GM12865 (cell line): ENCODE measurements around the gene MAGI1.

ENCODE experiments used
- DNase-seq: peaks from one replicate; pipeline ENCODE4 v3.0.0; 2010; ENCODE audit warnings: low read depth
- H3K4me3 ChIP-seq: 2 replicates; pipeline ENCODE4 v1.5.1; 2011; ENCODE audit warnings: mild to moderate bottlenecking, low read depth, low read length, control low read depth
- TF ChIP-seq, protein P1 (sequence below): IDR thresholded peaks from 2 replicates; pipeline ENCODE4 v1.5.1; 2011; ENCODE audit warnings: low read length, control low read depth, low read depth, inconsistent platforms; ENCODE audit not compliant: insufficient read depth; ENCODE audit errors: missing control alignments

The MAGI1 gene

GRCh38 chr3:65761446-65762234 is 277.1 kb downstream of the MAGI1 start:
- TF ChIP-seq, protein P1, sequence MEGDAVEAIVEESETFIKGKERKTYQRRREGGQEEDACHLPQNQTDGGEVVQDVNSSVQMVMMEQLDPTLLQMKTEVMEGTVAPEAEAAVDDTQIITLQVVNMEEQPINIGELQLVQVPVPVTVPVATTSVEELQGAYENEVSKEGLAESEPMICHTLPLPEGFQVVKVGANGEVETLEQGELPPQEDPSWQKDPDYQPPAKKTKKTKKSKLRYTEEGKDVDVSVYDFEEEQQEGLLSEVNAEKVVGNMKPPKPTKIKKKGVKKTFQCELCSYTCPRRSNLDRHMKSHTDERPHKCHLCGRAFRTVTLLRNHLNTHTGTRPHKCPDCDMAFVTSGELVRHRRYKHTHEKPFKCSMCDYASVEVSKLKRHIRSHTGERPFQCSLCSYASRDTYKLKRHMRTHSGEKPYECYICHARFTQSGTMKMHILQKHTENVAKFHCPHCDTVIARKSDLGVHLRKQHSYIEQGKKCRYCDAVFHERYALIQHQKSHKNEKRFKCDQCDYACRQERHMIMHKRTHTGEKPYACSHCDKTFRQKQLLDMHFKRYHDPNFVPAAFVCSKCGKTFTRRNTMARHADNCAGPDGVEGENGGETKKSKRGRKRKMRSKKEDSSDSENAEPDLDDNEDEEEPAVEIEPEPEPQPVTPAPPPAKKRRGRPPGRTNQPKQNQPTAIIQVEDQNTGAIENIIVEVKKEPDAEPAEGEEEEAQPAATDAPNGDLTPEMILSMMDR: no peak
- no peak overlapping the region for H3K4me3 ChIP-seq
- no peak for DNase-seq

DNA sequence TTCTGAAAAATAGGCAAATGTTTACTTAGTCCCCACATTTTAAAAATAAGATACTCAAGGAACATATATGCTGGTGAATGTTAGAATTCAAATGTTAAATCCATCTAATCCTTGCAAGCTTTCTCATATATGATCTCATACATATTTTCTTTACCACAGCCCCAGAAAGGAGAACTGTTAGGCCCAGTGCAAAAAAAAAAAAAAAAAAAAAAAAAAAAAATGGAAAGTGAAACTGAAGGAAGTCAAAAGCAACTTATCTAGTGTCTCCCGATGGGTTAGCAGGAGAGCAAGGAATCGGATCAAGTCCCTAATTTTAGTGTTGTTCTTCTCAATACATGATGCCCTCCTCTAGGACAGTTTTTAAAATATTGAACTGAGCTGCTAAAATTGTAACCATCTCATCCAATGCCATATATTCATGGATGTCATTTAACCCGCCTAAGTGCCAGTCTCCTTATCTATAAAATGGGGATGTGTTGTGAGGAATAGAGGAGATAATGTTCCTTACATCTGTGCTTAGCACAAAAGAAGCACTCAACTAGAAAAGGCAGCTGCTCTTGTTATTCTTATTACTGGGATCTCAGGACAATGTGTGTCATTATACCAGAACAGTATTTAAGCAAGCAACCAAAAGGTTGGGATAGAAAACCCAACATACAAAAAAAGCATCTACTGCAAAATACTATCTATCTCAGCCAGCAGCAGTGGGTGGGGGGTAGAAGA is 279.7 kb downstream of the MAGI1 start:
- no peak for DNase-seq
- TF ChIP-seq, protein P1: no peak
- no peak overlapping the region for H3K4me3 ChIP-seq

DNA sequence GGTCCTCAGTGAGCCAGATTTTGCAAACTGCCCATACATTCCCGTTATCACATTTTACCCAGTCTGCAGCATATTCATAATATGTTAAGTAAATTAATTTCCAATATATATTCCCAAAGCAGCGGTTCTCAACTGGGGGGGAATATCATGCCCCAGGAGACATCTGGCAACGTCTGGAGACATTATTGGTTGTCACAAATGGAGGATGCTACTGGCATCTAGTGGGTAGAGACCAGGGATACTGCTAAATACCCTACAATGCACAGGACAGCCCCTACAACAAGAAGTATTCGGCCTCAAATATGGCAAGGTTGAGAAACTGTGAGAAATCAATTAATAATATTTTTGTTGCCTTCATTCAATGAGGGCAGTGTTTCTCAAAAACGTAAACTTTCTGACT is 280.3 kb downstream of the MAGI1 start:
- no peak overlapping the region for H3K4me3 ChIP-seq
- DNase-seq: no peak
- TF ChIP-seq, protein P1: no peak

DNA sequence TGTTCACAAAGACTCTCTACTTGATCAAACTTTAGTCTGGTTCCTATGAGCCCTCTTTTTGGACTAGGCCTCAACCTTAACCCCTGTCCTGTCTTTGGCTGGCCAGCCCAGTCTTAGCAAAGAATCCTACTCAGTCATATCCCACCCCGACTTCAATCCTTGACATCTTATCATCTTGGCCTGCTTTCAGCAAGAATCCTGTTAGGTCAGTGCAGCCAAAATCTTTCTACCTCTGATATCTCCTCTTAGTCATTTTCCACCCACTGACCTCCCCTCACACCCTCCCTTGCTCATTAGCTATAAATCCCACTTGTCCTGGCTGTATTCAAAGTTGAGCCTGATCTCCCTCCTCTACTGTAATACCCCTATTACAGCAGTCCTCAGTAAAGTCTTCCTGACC is 286.1 kb downstream of the MAGI1 start:
- H3K4me3 ChIP-seq: no peak overlapping the region
- TF ChIP-seq, protein P1: no peak
- no peak for DNase-seq

GRCh38 chr3:65751123-65751700 is 287.5 kb downstream of the MAGI1 start:
- TF ChIP-seq, protein P1: peak; percentile 61

DNA sequence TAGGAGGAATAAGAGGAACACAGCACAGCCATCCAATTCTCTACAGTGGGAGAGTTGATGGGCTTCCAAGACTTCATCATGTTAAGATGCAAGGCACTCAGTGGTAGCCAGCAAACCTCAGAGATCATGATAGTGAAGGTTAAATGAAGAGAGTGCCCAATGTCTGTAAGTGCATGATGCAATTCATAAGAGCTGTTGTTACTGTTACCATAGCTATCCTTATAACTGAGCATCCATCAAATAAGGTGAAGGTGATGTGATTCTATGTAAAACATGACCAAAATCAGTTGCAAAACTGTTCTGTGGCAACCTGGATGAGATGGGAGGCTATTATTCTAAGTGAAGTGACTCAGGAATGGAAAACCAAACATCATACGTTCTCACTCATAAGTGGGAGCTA is 289.7 kb downstream of the MAGI1 start:
- H3K4me3 ChIP-seq: no peak overlapping the region
- DNase-seq: no peak
- TF ChIP-seq, protein P1: no peak

More at GRCh38 chr3:65751123-65751700, 287.5 kb downstream of the MAGI1 start:
- H3K4me3 ChIP-seq: no peak overlapping the region
- peak; percentile 24 for DNase-seq
